Fibroblast of lung (primary cell): Measurements from ENCODE around the gene RHEBL1. TPM values are rescaled to one million over a fixed set of nuclear protein-coding genes. Genes with fewer than 3 reads are reported as not detected.

Source experiments
- DNase-seq, 2 donors: peaks; one replicate each; pipeline versions ENCODE4 v3.0.0 to v3.0.0-alpha.2; 2010; ENCODE audit warnings: low read depth in 2 of 2
- H2AFZ ChIP-seq: 2 replicates; pipeline ENCODE4 v1.5.1; 2012; ENCODE audit warnings: low read length, control low read depth, inconsistent platforms
- H3K27ac ChIP-seq: 2 replicates; pipeline ENCODE4 v1.5.1; 2011; ENCODE audit warnings: low read length, control low read depth; ENCODE audit not compliant: insufficient read depth
- H3K27me3 ChIP-seq: 2 replicates; pipeline ENCODE4 v1.5.1; 2011; ENCODE audit warnings: mild to moderate bottlenecking, low read length; ENCODE audit not compliant: control insufficient read depth, insufficient read depth
- H3K36me3 ChIP-seq: 2 replicates; pipeline ENCODE4 v1.5.1; 2011; ENCODE audit warnings: low read length; ENCODE audit not compliant: control insufficient read depth, insufficient read depth
- H3K4me1 ChIP-seq: 2 replicates; pipeline ENCODE4 v1.5.1; 2011; ENCODE audit warnings: low read length; ENCODE audit not compliant: control insufficient read depth, insufficient read depth; ENCODE audit errors: extremely low read depth
- H3K4me2 ChIP-seq: 2 replicates; pipeline ENCODE4 v1.5.1; 2011; ENCODE audit warnings: low read length, control low read depth; ENCODE audit not compliant: insufficient read depth; ENCODE audit errors: extremely low read depth
- H3K4me3 ChIP-seq, 4 experiments: fragments of 200-600 bp in 1 of 4; sonication (generic) in 1 of 4; replicated peaks in 1 of 4; 2 replicates each; pipeline ENCODE4 v1.5.1; 2011 to 2016; ENCODE audit warnings: low read length in 4 of 4, low read depth in 3 of 4, mild to moderate bottlenecking in 3 of 4, control low read depth in 2 of 4, inconsistent platforms in 1 of 4, mixed read lengths in 1 of 4; ENCODE audit not compliant: insufficient read depth in 1 of 4; ENCODE audit errors: control extremely low read depth in 1 of 4
- H3K79me2 ChIP-seq: 2 replicates; pipeline ENCODE4 v1.5.1; 2012; ENCODE audit warnings: mild to moderate bottlenecking, low read length, inconsistent platforms; ENCODE audit not compliant: control insufficient read depth, insufficient read depth
- H3K9ac ChIP-seq: 2 replicates; pipeline ENCODE4 v1.5.1; 2011; ENCODE audit warnings: mild to moderate bottlenecking, low read length, control low read depth; ENCODE audit not compliant: insufficient read depth
- H3K9me3 ChIP-seq: 2 replicates; pipeline ENCODE4 v1.5.1; 2012; ENCODE audit warnings: low read depth, low read length; ENCODE audit not compliant: control insufficient read depth, insufficient read depth
- H4K20me1 ChIP-seq: 2 replicates; pipeline ENCODE4 v1.5.1; 2011; ENCODE audit warnings: low read length; ENCODE audit not compliant: control insufficient read depth, insufficient read depth; ENCODE audit errors: extremely low read depth
- EZH2 ChIP-seq: IDR thresholded peaks from 2 replicates; pipeline ENCODE4 v1.5.1; 2012; ENCODE audit warnings: low read length, control low read depth, mild to moderate bottlenecking; ENCODE audit errors: missing control alignments
- polyA plus RNA-seq, 2 donors: library from polyadenylated mRNA; depleted of rRNA in 1 of 2; stranded (reverse) in 1 of 2; unstranded in 1 of 2; fragments of >200 nt; gene quantifications; 2 replicates each; pipeline ENCODE4 v1.2.1, GENCODE V29; 2011 to 2012; ENCODE audit warnings: missing spikeins in 1 of 2
- total RNA-seq: library from RNA; depleted of rRNA; stranded (reverse); fragments of >200 nt; gene quantifications from 2 replicates; pipeline ENCODE4 v1.2.1, GENCODE V29; 2014
- TF ChIP-seq, protein P1 (sequence below), 2 donors: IDR thresholded peaks in 1 of 2; conservative IDR thresholded peaks in 1 of 2; 1 replicate in 1 of 2; 2 replicates in 1 of 2; pipeline ENCODE4 v1.5.1; 2011 to 2012; ENCODE audit warnings: low read length in 2 of 2, control low read depth in 1 of 2, inconsistent platforms in 1 of 2, low read depth in 1 of 2, mild to moderate bottlenecking in 1 of 2

RHEBL1 gene
- total and polyA plus RNA-seq, 2 donors (not counting 1 experiment from before 2014, with no cell fraction given) = 0.33 to 0.41 TPM

DNA sequence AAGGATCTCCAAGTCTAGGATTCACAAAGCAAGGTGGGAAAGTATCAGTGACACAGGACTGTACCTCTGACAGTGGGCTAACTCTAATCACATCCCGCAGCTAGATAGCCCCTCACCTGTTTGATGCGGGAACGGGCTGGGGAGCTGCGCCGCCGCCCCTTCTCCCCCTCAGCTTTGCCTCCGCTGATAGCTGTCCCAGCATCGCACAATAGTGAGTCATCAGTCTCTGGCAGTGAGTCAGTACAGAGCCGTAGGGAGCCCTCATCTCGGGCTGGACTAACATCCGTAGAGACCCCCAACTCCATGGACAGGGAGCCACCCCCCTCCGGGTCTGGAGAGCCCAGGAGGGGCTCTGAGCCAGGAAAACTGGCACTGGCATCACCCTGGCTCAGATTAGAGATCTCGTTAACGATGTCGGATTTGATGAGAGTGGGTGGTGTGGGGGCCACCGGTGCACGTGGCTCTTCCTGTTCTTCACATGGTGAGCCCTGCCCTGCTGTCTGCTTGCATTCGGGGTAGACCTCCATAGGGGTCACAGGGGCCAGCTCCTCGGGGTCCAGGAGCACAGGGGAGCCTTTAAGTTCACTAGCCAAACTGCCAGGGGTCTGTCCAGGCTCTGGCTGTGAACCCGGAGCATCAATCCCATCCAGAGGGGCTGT lies 20.1 kb downstream of the RHEBL1 start:
- Histone ChIP-seq H3K36me3 (peaks cover 60% of the 10 kb centered on the region), H4K20me1 (peaks cover 3% of the 10 kb centered on the region), H3K9me3 (no peaks in the 10 kb centered on the region), H3K4me2 (no peak overlapping the region), H2AFZ (no peak overlapping the region), H3K27ac (no peak overlapping the region), H3K9ac (no peak overlapping the region), H3K79me2 (peaks cover 18% of the 10 kb centered on the region), H3K4me1 (peaks cover 3% of the 10 kb centered on the region), H3K4me3 (no peak overlapping the region), H3K27me3 (no peaks in the 10 kb centered on the region)
- DNase-seq = peak; percentile 51 to 79
- TF ChIP-seq, protein P1, sequence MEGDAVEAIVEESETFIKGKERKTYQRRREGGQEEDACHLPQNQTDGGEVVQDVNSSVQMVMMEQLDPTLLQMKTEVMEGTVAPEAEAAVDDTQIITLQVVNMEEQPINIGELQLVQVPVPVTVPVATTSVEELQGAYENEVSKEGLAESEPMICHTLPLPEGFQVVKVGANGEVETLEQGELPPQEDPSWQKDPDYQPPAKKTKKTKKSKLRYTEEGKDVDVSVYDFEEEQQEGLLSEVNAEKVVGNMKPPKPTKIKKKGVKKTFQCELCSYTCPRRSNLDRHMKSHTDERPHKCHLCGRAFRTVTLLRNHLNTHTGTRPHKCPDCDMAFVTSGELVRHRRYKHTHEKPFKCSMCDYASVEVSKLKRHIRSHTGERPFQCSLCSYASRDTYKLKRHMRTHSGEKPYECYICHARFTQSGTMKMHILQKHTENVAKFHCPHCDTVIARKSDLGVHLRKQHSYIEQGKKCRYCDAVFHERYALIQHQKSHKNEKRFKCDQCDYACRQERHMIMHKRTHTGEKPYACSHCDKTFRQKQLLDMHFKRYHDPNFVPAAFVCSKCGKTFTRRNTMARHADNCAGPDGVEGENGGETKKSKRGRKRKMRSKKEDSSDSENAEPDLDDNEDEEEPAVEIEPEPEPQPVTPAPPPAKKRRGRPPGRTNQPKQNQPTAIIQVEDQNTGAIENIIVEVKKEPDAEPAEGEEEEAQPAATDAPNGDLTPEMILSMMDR (conservative IDR thresholded peaks at IDR 0.05 in 1 of 2, IDR thresholded peaks at IDR 0.05 in 1 of 2; ENCODE audit: low read depth in 1 of 2, low read length in 2 of 2) = no peak
- TF ChIP-seq EZH2 = no peak

DNA sequence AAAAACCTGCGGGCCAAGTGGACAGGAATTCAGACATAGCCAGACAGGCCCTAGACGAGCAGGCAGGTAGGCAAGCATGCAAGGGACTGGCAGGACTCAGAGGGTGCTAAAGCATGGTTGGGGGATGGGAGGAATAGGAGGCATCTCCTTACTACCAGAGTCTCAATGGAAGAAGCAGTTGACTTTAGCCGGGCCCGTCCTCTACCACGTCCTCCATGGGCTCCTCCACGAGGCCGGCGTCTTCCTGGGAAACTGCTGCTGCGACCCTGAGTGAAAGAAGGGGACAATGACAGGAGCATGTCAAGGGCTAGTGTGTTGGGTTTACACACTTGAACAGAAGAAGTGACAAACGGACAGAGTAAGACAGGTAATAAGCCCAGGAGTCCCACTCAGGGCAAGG lies 20.8 kb downstream of the RHEBL1 start:
- H3K4me3 ChIP-seq = no peak overlapping the region
- H3K4me2 ChIP-seq = no peak overlapping the region
- peaks cover 10% of the 10 kb centered on the region for H3K79me2 ChIP-seq
- H3K9me3 ChIP-seq = no peaks in the 10 kb centered on the region
- TF ChIP-seq, protein P1 (conservative IDR thresholded peaks at IDR 0.05 in 1 of 2, IDR thresholded peaks at IDR 0.05 in 1 of 2; ENCODE audit: low read depth in 1 of 2, low read length in 2 of 2) = no peak
- no peak for TF ChIP-seq EZH2
- peaks cover 60% of the 10 kb centered on the region for H3K36me3 ChIP-seq
- no peak for DNase-seq
- peaks cover 3% of the 10 kb centered on the region for H4K20me1 ChIP-seq
- peaks cover 3% of the 10 kb centered on the region for H3K4me1 ChIP-seq
- H3K27ac ChIP-seq = no peak overlapping the region
- H3K27me3 ChIP-seq = no peaks in the 10 kb centered on the region
- no peak overlapping the region for H2AFZ ChIP-seq
- H3K9ac ChIP-seq = no peak overlapping the region

DNA sequence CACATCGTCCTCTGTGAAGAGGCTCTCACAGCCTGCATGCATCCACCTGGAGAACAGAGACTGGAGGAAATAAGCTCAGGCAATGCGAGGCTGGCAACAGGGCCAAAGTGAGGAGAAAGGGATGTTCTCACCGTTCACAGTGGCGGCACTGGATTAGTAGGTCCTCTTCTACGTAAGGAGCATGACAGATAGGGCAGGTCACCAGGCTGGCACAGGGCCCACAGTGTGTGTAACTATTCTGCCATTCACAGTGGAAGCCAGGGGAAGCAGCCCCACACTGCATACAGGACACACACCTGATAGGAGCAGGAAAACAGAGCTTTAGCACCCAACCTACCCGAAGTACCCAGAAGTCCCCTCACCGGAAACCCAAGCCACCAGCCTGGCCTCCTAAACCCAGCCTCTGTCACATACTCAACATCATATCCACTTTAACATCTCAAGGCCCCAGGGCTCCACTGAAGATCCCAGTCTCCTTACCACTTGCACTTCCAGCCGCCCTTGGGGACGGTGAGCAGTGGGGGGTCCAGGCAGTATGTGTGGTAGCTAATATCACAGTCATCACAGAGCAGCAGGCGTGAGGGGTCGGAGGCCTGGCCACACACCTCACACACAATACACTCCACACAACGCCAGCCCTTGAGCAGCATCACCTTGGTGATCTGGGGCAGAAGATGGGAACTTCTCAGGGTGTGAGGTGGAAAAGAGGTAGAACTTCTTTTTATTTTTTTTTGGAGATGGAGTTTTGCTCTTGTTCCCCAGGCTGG lies 23.5 kb downstream of the RHEBL1 start:
- Histone ChIP-seq H3K27ac (no peak overlapping the region), H3K9ac (no peak overlapping the region), H3K27me3 (no peaks in the 10 kb centered on the region), H3K79me2 (no peaks in the 10 kb centered on the region), H3K36me3 (peaks cover 66% of the 10 kb centered on the region), H3K4me1 (peaks cover 3% of the 10 kb centered on the region), H2AFZ (no peak overlapping the region), H4K20me1 (no peaks in the 10 kb centered on the region), H3K9me3 (no peaks in the 10 kb centered on the region), H3K4me3 (no peak overlapping the region), H3K4me2 (no peak overlapping the region)
- DNase-seq = no peak
- no peak for TF ChIP-seq EZH2
- TF ChIP-seq, protein P1 (conservative IDR thresholded peaks at IDR 0.05 in 1 of 2, IDR thresholded peaks at IDR 0.05 in 1 of 2; ENCODE audit: low read depth in 1 of 2, low read length in 2 of 2) = no peak
